HEK293T (cell line): ENCODE results near the gene TSC22D3.

Experiments
- CTCF ChIA-PET: fragments of 350-600 bp; formaldehyde crosslinking; extraction: SDS; loops from one replicate; lab custom pipeline; 2021; ENCODE audit warnings: antibody characterized with exemption, inconsistent platforms; lab: Yijun Ruan, JAX
- POLR2A ChIA-PET: fragments of 350-600 bp; formaldehyde crosslinking; extraction: SDS; loops from one replicate; lab custom pipeline; 2020; ENCODE audit warnings: antibody characterized with exemption, inconsistent platforms; lab: Yijun Ruan, JAX
- DNase-seq: peaks from one replicate; pipeline ENCODE4 v3.0.0; 2012; ENCODE audit warnings: mixed read lengths; ENCODE audit errors: extremely low spot score
- ARNT ChIP-seq: fragments of 450-650 bp; IDR thresholded peaks from 2 replicates; pipeline ENCODE4 v1.6.1; 2017; ENCODE audit warnings: mild to moderate bottlenecking
- BHLHE40 ChIP-seq: fragments of 450-650 bp; IDR thresholded peaks from 2 replicates; pipeline ENCODE4 v1.6.1; 2016; ENCODE audit warnings: mild to moderate bottlenecking, moderate library complexity, borderline replicate concordance
- CTBP1 ChIP-seq: fragments of 450-650 bp; IDR thresholded peaks from 2 replicates; pipeline ENCODE4 v1.6.1; 2016; ENCODE audit warnings: borderline replicate concordance
- ELF4 ChIP-seq: fragments of 450-650 bp; IDR thresholded peaks from 2 replicates; pipeline ENCODE4 v1.6.1; 2017; ENCODE audit warnings: antibody characterized with exemption
- FOXA1 ChIP-seq: fragments of 450-650 bp; IDR thresholded peaks from 2 replicates; pipeline ENCODE4 v1.6.1; 2016; ENCODE audit warnings: mild to moderate bottlenecking
- FOXK2 ChIP-seq: fragments of 450-650 bp; IDR thresholded peaks from 2 replicates; pipeline ENCODE4 v1.6.1; 2016; ENCODE audit warnings: mild to moderate bottlenecking
- FOXM1 ChIP-seq: fragments of 450-650 bp; IDR thresholded peaks from 2 replicates; pipeline ENCODE4 v1.6.1; 2017; ENCODE audit warnings: mild to moderate bottlenecking, borderline replicate concordance
- HDGF ChIP-seq: fragments of 450-650 bp; IDR thresholded peaks from 2 replicates; pipeline ENCODE4 v1.6.1; 2017; ENCODE audit warnings: antibody characterized with exemption, borderline replicate concordance
- L3MBTL2 ChIP-seq: fragments of 450-650 bp; conservative IDR thresholded peaks from 2 replicates; pipeline ENCODE4 v1.6.1; 2016; ENCODE audit warnings: mild to moderate bottlenecking
- LEF1 ChIP-seq: fragments of 450-650 bp; IDR thresholded peaks from 2 replicates; pipeline ENCODE4 v1.6.1; 2017; ENCODE audit warnings: mild to moderate bottlenecking, borderline replicate concordance
- NFRKB ChIP-seq: fragments of 450-650 bp; IDR thresholded peaks from 2 replicates; pipeline ENCODE4 v1.6.1; 2016; ENCODE audit warnings: mild to moderate bottlenecking, moderate library complexity
- SP1 ChIP-seq: fragments of 450-650 bp; IDR thresholded peaks from 2 replicates; pipeline ENCODE4 v1.6.1; 2017
- SUZ12 ChIP-seq: fragments of 450-650 bp; IDR thresholded peaks from 2 replicates; pipeline ENCODE4 v1.6.1; 2016; ENCODE audit warnings: mild to moderate bottlenecking
- TARDBP ChIP-seq: fragments of 450-650 bp; IDR thresholded peaks from 2 replicates; pipeline ENCODE4 v1.6.1; 2016
- ZNF384 ChIP-seq: fragments of 450-650 bp; IDR thresholded peaks from 2 replicates; pipeline ENCODE4 v1.6.1; 2016
- TF ChIP-seq, protein P1 (sequence below): fragments of 450-650 bp; IDR thresholded peaks from 2 replicates; pipeline ENCODE4 v1.6.1; 2016

The TSC22D3 gene

DNA sequence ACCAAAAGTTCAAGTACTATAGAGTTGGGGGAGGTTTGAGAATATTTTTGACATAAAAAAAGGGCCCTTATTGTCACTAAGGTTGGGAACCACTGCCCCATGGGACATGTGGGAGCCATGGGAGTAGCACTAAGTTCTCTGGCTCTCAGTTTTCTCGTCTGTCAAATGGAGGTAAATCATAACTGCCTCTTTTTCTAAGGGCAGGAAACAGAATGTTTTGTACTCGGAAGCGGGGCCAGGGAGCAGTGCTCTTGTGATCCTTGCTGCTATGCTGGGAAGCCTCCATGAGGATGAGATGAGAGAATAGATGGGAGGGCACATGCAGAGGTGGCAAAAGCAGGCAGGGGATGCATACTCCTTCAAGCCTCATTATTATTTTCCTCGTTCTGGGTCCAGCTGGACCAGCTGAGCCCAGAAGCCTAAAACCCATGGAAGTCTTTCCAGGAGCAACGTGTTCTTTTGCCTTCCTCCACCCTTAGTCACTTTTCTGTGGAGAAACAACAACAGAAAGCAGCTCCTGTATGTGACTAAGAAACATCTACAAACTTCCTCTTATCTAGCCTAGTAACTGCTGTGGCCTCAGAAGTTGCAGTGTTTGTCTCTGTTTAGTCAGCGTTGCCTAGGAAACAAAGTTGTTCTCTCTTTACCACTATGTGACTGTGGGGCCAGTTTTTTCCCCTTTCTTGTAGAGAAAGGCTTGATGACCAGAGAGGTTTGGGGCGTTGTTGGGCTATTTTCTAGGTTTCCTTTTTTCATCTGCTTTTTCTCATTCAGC, 64.8 kb downstream of the TSC22D3 start:
- peak; percentile 59 for DNase-seq
- ChIA-PET CTCF (interaction anchor here (0.6 to 2.5 kb wide), 3 partner anchors 38 to 66 kb away, joined by 3 to 13 read pairs (median 8); partner anchors contain the start of genes NCBP2L and TSC22D3), POLR2A (interaction anchor here (1.8 to 22.2 kb wide), 5 partner anchors 11 to 66 kb away, joined by 4 to 724 read pairs (median 198); partner anchors contain the start of genes NCBP2L and TSC22D3)

DNA sequence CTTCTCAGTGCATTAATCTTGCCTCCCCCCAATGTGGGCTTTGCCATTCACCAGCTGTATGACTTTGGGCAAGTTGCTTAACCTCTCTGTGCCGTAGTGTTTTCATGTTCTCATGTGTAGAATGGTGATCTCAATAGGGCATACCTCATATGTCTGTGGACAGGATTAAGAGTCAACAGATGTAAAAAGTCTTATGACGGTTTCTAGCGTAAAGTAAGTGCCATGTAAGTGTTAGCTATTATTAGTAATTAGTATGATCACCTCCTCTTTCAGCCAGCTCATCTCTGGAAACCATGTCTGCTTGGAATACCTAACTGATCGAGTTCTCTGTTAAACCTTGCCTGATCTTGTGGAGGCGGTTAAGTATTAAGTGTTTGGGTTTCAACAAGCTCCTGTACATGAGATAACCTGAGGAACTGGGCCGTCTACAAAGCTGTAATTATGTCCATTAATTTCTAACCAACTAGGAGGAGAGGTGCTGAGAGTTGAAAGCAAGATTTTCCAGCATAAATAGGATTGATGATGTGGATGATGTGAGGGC, 66.3 kb downstream of the TSC22D3 start:
- TF ChIP-seq FOXK2, result no peak
- no peak for TF ChIP-seq ARNT
- no peak for TF ChIP-seq CTBP1
- CTCF ChIA-PET, result interaction anchor here (0.5 to 2.4 kb wide), 4 partner anchors 8 to 90 kb away, joined by 3 to 8 read pairs (median 3); no protein-coding TSS in a partner anchor
- POLR2A ChIA-PET, result interaction anchor here (1.2 to 18.9 kb wide), 4 partner anchors 10 to 66 kb away, joined by 4 to 724 read pairs (median 5); partner anchors contain the start of gene TSC22D3
- DNase-seq, result no peak

More for the DNA sequence above, 64.8 kb downstream of the TSC22D3 start:
- TF ChIP-seq CTBP1 (no peak), FOXK2 (no peak), ZNF384 (no peak), HDGF (no peak), SP1 (no peak), TARDBP (no peak)

DNA sequence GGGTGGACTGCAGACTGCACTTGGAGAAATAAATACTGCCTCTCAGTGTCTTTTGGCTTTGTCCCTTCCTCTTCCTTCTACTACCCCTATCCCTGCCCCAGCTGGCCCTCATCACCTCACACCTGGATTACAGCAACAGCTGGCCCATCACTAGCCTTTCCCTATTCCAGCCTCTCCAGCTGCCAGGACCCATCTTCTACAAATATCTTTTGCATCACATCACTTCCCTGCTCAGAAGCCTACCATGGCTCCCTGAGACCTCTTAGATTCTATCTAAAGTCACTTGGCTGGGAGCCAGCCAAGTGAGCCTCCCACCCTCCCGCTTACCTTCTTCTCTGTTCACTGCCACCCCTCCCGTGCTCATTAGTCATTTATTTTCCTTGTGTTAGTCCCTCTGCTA, 66.8 kb downstream of the TSC22D3 start:
- TF ChIP-seq ARNT (no peak), CTBP1 (no peak)
- POLR2A ChIA-PET, result interaction anchor here (1.2 to 18.9 kb wide), 4 partner anchors 10 to 67 kb away, joined by 4 to 724 read pairs (median 5); partner anchors contain the start of gene TSC22D3
- no peak for DNase-seq
- CTCF ChIA-PET, result interaction anchor here (0.5 to 1.2 kb wide), 2 partner anchors 9 to 91 kb away, joined by 3 read pairs; no protein-coding TSS in a partner anchor

DNA sequence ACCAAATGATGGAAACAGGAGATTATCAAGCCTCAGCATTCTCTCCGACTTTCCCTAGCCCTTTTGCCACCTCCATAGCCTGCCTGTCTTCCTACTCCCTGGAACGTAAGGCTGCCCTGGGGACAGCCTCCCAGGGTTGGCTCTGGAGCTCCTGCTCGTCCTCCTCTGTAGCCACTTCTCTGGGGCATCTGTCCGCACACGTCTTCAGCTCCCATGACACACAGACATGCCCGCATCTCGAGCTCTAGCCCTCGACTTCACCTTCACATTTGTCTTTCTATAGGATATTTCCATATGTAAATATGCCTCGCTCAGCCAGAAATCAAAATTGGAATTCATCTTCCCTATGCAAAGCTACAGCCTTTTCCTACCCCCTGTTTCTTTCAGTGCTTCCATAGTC, 67.7 kb downstream of the TSC22D3 start:
- CTCF ChIA-PET, result no interaction called here
- TF ChIP-seq CTBP1 (no peak), FOXK2 (no peak), ELF4 (no peak), SUZ12 (no peak), LEF1 (no peak), ZNF384 (no peak), L3MBTL2 (no peak), ARNT (no peak), NFRKB (no peak), TARDBP (no peak), FOXA1 (no peak), FOXM1 (no peak), SP1 (no peak), HDGF (no peak), BHLHE40 (no peak)
- TF ChIP-seq, protein P1, sequence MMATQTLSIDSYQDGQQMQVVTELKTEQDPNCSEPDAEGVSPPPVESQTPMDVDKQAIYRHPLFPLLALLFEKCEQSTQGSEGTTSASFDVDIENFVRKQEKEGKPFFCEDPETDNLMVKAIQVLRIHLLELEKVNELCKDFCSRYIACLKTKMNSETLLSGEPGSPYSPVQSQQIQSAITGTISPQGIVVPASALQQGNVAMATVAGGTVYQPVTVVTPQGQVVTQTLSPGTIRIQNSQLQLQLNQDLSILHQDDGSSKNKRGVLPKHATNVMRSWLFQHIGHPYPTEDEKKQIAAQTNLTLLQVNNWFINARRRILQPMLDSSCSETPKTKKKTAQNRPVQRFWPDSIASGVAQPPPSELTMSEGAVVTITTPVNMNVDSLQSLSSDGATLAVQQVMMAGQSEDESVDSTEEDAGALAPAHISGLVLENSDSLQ, result no peak
- no peak for DNase-seq
- POLR2A ChIA-PET, result interaction anchor here (1.1 to 4.4 kb wide), 6 partner anchors 8 to 67 kb away, joined by 3 to 25 read pairs (median 4); no protein-coding TSS in a partner anchor

DNA sequence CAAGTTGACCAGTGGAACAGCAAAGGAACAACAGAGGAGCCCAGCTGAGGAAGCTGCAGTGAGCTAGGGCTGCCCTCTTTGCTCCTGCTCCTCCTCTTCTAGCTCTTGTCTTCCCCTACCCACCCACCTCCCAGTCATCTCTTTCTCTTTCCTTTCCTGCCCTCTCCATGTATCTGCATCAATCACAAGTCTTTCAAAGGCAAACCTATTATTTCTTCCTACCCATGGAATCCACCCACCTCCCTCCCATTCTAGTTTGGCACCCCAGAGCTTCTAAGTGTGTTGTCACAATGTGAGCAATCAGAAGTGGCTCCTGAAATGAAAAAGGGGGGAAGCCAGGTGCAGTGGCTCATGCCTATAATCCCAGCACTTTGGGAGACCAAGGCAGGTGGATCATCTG, 69.3 kb downstream of the TSC22D3 start:
- DNase-seq, result no peak
- CTCF ChIA-PET, result interaction anchor here (1.1 to 1.3 kb wide), 2 partner anchors 9 to 10 kb away, joined by 3 read pairs; no protein-coding TSS in a partner anchor
- TF ChIP-seq FOXK2 (no peak), ZNF384 (no peak), ARNT (no peak), L3MBTL2 (no peak), BHLHE40 (no peak), FOXM1 (no peak), CTBP1 (no peak), FOXA1 (no peak), LEF1 (no peak), SUZ12 (no peak), ELF4 (no peak), HDGF (no peak), NFRKB (no peak), TARDBP (no peak), SP1 (no peak)
- TF ChIP-seq, protein P1, result no peak
- POLR2A ChIA-PET, result interaction anchor here (1.0 to 4.4 kb wide), 5 partner anchors 9 to 78 kb away, joined by 3 to 25 read pairs (median 3); partner anchors contain the start of gene PRPS1

DNA sequence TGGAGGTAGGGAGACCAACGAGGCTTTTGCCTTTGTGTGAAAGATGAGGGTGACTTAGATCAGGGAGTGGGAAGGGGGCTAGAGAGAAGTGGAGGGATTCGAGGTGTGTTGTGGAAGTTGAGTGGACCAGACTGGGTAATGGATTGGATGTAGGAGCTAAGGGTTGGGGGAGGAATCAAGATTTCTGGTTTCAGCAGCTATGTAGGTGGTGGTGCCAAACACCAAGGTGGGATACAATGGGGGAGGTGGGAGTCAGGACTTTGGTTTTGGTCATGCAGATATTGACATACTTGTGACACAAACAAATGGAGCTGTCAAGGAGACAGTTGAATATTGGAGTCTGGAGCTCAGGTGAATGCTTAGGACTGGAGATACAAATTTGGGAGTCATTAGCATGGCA, 71.0 kb downstream of the TSC22D3 start:
- no peak for DNase-seq
- TF ChIP-seq HDGF (no peak), LEF1 (no peak), SP1 (no peak), ELF4 (no peak), L3MBTL2 (no peak), FOXK2 (no peak), FOXA1 (no peak)
- TF ChIP-seq, protein P1, result no peak
- CTCF ChIA-PET, result no interaction called here
- POLR2A ChIA-PET, result interaction anchor here (1.1 to 4.4 kb wide), 3 partner anchors 11 to 26 kb away, joined by 3 to 25 read pairs (median 5); no protein-coding TSS in a partner anchor
